GM21528 (cell line): ENCODE measurements around the gene PTCHD4.

ENCODE experiments used
- ATAC-seq: cut with Tn5 transposase; IDR thresholded peaks from one replicate; pipeline ENCODE4 v1.9.1; 2021; ENCODE audit warnings: mild to moderate bottlenecking, moderate library complexity; ENCODE audit not compliant: unreplicated experiment, low FRiP score

Gene PTCHD4

DNA sequence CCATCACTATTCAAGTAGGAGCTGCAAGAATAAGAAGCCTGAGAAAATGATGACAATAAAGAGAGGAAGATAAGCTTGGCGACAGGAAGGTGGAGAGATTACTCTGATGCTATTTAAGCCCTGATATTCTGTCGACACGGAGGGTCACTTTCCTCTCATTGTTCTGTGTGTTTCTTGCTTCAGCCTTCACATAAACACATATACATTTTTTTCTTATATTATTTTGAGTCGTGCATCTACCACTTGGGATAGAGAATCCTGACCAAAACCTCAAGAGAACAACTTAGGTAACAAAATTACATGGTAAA lies 10.5 kb downstream of the PTCHD4 start:
- ATAC-seq = no peak

DNA sequence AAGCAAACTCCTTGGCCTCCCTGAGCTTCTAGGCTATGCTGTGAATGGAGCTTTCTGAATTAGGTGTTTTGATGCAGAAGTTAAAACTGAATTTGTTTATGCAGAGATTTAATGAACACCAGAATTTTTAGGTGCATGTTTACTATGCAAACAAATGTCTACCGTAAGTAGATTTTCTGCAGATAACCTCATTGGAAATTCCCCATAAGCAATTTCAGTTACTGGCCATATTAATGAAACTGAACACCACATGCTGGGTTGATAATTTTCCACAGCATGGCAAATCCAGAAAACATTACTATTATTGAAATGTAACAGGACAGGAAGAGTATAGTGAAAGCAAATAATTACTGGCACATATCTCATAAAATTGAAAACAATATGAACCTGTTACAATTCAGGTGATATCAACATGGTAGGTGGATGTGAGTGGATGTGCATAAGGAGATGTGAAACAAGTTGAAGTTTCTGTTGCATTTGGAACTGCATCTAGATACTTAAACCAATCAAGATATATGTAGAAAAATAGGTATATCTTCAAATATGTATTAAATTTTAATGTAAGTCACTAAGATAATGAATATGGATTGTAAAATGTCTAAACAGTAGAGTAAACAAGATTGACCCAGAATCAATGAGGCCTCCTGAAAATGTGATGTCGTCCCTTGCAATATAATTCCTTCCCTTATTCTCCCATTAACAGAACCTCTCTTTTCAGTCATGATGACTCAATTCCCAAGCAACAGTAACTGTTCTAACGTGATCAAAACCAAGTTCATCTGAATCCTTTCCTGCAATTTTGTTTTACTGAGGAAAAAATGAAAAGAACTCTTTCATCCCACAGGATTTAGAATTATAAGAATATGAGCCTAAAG lies 11.0 kb downstream of the PTCHD4 start:
- ATAC-seq = no peak

GRCh38 chr6:48098923-48099322 lies 12.1 kb downstream of the PTCHD4 start:
- ATAC-seq = no peak

GRCh38 chr6:48092550-48093217 lies 18.3 kb downstream of the PTCHD4 start:
- ATAC-seq = no peak

- no peak for ATAC-seq
These were observed 20.5 kb downstream of the PTCHD4 start for GRCh38 chr6:48090546-48090945.

DNA sequence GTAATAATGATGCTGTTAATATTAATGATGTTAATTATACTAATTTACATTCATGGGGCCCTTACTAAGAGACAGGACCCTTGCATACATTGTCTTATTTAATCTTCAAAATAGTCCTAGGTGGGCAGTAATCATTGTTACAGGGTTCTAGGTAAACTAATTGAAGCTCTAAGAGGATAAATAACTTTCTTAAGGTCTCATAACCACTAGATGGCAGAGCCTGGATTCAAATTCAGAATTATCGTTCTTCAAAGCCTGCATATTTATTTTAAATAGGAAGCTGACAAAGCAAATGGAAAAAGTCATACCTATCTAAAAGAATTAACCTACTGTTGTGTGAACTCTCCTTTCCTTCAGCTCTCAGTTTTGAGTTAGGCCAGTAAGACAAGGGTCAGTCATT lies 23.5 kb downstream of the PTCHD4 start:
- no peak for ATAC-seq

DNA sequence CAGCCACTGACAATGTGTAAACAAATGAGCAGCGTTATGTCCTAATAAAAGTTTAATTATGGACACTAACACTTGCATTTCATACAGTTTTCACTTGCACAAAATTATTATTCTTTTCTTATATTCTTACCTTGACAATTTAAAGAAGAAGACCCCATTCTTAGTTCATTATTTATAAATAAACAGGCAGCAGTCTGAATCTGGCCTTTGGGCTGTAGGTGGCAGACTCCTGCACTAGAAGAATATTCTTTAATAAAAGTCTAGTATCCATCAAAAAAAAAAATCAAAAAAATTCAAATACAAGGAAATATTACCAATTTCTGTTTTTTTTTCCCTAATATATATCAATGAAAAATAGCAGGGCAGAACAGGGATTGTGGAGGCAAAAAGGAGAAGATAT lies 24.8 kb downstream of the PTCHD4 start:
- ATAC-seq = no peak

DNA sequence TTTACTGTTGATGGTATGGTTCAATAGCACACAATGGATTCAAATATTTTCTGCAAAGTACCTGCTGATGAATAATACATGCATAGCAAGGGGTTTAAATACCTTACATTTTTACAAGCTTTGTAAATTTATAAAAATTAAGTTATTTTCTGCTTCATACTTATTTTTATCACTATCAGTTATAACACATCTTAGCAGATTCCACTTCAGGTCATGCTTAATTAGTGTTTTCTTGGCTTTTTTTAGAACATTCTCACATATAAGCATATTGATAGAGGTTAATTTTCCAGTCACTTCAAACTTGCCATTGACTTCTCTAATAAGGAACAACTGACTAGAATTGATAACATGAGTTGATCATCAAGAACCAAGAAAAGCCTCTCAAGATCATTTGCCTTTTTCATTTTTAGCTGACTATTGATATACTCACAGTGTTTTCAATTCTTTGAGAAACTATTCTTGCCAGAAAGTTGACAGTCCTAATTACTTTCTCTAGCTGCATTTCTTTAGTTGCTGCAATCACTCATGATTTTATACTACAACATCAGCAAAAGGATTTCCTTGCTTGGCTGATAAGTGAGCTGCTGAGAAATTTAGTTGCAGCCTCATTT lies 25.8 kb downstream of the PTCHD4 start:
- ATAC-seq = no peak

DNA sequence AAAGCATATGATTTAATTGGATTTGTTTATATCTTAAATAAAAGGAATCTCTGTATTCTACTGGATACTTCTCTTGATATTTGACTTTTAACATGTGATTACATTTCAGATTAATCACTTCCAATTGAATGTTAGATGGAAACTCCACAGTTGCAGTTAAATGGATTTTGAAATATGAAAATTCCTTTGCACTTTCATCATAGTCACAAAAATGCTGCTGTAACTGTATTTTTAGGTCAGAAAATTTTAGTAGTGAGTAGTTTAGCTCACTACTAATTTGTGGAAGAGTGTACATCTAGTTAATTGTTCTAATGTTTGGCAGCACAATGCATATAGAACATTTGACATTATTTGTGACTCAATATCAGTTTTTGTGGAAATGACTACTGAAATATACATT lies 26.8 kb downstream of the PTCHD4 start:
- ATAC-seq = no peak

DNA sequence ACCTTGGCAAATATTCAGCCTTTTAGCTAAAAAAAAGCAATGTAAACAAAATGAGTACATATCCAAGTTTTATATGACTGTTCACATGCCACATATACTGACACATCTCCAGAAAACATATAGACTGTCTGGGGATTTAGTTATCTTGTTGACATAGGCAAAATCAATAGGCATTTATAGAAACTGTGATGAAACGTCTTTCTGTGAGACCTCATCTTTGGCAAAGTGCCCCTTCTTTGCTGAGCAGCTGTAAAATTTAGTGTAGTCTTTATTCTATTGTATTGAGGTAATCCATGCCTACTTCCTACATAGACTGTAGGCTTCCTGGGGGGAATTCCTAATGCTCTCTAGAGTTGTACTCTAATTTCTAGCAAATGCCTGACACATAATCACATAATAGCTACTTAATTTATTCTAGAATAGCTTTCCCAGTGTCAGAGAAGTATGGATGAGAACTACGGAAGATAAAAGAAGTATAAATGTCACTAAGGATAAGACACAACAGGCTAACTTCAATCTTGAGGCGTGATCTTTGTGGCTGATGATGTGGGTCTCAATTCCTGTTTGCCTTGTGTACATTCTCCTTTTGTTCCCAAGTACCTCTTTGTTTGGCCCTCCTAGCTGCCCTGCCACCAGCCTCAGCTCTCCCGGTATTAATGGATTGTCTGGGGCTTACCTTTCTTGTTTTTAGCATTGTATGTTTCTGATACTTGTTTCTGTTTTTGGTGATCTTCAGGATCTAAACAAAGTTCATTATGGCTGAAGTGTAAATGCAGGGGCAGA lies 30.6 kb downstream of the PTCHD4 start:
- ATAC-seq = no peak

- ATAC-seq = no peak
These were observed 32.9 kb downstream of the PTCHD4 start for GRCh38 chr6:48078120-48078519.

- no peak for ATAC-seq
These were observed 35.8 kb downstream of the PTCHD4 start for GRCh38 chr6:48075181-48075580.

- ATAC-seq = no peak
These were observed 36.8 kb downstream of the PTCHD4 start for GRCh38 chr6:48073976-48074767.

- ATAC-seq = no peak
These were observed 39.2 kb downstream of the PTCHD4 start for GRCh38 chr6:48071833-48072232.

DNA sequence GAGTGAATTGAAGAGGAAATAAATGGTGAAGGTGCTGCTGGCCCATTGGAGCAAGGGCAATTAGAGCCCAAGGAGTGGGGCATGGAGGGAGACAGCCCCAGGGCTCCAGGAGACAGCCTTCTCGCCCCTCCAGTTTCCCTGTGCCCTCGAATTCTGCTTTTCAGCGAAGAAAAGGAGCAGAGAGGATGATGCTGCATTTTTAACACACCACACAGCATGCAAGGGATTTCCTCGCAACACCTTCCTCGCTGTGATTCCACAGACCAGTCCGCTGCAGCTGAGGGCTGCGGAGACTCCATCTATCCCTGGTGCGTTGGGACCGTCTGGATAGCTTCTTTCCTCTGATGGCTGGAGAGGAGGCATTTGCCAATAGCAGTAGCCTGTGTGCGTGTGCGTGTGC lies 41.7 kb downstream of the PTCHD4 start:
- no peak for ATAC-seq

DNA sequence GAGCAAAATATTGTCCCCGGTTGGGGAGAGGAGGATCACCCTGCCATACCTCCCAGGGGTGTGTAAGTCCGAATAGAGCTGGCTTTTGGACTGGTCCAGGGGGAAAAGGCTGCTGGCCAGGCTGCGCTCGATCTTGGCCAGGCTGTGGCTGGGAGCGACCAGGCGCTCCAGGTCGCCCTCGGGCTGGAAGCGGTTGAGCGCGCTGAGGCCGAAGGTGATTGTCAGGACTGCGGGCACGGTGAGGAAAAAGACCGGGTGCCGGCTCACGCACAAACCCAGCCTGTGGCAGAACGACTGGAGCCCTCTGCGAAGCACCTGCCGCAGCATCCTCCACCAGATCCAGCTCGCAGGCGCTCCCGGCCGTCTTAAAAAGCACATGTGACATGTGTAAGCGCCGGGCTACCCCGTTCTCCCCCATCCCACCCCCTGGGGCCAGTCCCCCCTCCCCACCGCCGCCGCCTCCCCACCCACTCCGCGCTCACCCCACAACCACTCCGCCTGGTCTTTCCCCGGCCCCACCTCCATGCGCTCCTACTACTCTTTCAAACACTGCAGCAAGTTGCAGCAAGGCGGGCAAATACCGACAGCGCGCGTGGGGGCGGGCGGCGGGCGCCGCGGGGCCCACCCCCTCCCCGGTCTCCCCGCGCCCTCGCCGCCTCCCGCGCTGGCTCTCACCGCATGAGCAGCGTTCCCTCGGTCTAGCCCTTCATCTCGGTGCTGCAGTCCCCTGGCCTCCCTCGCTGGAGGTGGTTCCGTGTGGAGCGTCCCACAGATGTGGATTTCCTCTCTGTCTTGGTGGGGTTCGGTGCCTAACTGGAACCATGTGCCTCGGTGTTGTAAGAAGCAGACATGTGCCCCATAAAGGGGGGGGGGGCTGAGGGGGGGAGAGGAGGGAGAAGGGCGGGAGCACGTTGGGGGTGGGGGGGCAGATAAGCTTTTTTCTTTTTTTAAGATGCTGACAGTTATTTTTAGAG lies 42.4 kb downstream of the PTCHD4 start:
- ATAC-seq = no peak

GRCh38 chr6:48067886-48068277 lies 43.1 kb downstream of the PTCHD4 start:
- ATAC-seq = no peak

GRCh38 chr6:48067148-48067712 lies 43.8 kb downstream of the PTCHD4 start:
- no peak for ATAC-seq
